Islet of Langerhans (tissue), 1 donor: Measurements from ENCODE around the gene ISYNA1.

Source experiments
- FAIRE-seq: peaks from one replicate; lab custom pipeline; 2011; peaks lifted over from hg19 to GRCh38; lab: Jason Lieb, UNC

Gene ISYNA1

GRCh38 chr19:18467978-18468377 lies 30.0 kb upstream of the ISYNA1 start:
- FAIRE-seq: no peak

DNA sequence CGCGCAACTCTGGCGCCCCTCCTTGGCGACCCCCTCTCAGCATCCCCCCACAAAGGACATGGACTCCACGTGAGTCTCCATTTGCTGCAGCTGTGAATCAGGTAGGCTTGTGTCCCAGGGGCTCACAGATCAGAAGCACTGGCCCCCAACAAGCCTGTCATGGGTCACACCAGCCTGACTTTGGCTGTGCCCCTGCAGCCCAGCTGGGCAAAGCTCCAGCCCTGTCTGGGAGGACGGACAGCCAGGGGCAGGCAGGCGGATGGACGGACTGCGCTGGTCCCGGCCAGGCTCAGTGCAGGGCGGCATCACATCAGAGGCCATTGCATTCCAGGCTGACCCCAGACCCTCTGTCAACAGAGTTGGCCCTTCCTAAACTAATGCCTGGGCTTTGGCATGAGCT lies 28.4 kb upstream of the ISYNA1 start:
- FAIRE-seq: no peak

- no peak for FAIRE-seq
Observed at GRCh38 chr19:18465964-18466339, 28.0 kb upstream of the ISYNA1 start.

GRCh38 chr19:18465214-18465963 lies 27.5 kb upstream of the ISYNA1 start:
- FAIRE-seq: no peak

GRCh38 chr19:18464646-18465045 lies 26.7 kb upstream of the ISYNA1 start:
- FAIRE-seq: peak; percentile 87

DNA sequence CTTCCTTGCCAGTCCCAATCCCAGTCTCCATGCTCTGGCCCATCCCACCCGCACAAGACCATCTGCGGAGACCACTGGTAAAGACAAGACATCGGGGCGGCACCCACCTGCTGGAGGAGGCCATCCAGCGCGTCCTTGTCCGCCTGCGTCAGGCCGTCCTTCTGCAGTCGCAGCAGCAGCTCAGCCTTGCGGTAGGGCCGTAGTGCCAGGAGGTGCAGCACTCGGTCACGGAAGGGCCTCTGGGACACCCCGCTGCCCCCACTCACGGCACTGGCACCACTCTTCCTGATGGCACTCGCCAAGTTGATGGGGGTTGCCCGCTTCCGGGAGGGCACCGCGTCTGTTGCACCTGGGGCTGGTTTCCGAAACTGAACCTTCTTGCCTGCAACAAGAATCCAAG lies 23.5 kb upstream of the ISYNA1 start:
- FAIRE-seq: no peak

DNA sequence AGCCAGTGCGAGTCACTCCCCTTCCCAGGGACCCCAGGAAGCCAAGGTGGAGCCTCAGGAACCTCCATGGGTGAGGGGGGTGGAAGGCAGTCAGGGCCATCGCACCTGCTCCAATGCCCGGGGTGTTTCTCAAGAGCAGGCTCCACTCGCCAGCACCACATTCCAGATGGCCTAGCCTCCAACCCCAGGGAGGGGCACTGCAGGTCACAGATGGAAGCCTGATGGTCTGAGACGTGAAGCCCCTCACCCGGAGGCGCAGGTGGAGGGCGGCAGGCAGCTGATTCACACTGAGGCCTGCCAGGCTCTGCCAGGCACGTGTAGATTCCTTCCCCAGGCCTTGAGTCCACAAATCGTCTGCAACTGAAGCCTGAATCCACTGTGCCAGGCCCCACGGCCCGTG lies 23.0 kb upstream of the ISYNA1 start:
- no peak for FAIRE-seq

GRCh38 chr19:18457483-18458331 lies 19.8 kb upstream of the ISYNA1 start:
- FAIRE-seq: no peak

DNA sequence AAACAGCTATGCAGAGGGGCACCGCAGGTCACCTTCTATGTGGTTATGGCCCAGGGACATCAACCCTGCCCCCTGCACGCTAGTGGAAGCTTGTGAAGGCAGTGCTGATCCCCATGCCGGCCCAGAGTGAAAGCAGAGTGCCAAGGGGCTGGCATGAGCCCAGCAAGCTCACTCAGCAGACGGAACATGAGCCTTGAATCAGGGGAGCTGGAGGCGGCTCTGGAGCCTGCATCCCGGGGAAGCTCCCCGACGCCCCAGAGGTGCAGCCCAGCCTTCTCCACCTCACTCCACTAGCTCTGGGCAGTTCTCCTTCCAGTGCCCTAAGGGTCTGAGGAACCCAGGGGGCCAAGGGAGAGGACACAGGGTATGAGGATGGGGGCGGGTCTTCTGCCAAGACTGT lies 19.0 kb upstream of the ISYNA1 start:
- no peak for FAIRE-seq

GRCh38 chr19:18456279-18456678 lies 18.3 kb upstream of the ISYNA1 start:
- FAIRE-seq: no peak

- FAIRE-seq: no peak
Observed at GRCh38 chr19:18453269-18454024, 15.5 kb upstream of the ISYNA1 start.

GRCh38 chr19:18452386-18452785 lies 14.5 kb upstream of the ISYNA1 start:
- no peak for FAIRE-seq

DNA sequence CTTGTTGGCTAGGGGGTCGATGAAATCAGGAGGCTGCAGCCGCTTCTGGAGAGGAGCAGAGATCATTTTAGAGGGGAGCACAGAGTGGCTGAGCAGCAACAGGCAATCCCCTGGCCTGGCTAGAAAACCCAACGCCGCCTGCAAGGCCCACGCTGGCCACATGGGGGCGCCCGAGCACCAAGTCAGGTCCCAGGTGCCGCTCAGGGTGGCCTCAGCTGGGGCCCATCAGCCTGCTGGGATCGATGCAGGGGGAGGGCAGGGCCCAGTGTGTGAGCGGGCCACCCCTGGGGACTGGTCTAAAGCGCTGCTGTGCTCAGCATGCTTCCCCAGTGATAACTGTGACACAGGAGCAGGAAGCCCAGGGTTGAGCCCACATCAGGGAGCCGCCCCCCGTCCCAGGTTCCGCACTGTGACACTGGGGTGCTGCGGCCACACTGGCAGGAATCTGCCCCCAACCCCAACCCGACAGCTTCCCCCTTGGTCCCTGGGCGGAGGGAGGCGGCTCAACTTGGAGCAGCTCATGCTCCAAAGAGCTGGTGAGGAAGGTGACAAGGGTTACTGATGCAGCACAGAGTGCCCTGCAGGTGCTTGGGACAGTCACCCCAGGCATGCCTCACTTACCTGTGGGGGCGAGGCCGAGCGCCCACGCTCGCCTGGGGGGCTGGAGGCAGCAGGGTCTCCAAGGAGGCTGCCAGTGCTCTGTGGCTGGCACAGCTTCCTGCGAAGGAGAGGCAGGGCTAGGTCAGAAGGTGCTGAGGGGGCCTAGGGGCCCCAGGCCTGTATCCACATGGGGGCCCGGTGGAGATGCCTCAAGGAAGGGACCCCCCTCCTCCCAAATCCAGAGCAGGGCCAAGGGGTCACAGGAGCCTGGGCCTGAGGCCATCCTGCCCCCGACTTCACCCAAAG lies 13.3 kb upstream of the ISYNA1 start:
- no peak for FAIRE-seq

- FAIRE-seq: no peak
Observed at GRCh38 chr19:18450021-18450930, 12.3 kb upstream of the ISYNA1 start.

DNA sequence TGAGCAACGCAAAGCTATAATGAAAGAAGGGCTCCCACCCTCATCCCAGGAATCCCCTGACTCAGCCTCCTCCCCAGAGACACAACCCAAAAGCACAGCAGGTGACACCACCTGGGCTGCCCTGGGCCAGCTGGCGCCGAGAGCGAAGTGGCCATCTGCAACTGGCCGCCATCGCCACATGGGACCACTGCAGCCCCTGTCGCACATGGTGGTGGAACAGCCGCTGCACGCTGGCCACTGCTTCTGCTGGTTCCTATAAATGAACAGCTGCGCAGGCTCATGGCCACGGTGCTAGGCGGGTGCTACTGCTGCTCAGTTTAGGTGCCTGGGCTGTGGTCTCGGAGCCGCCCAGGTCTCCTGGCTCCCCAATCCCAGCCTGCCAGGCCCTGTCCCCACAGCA lies 11.6 kb upstream of the ISYNA1 start:
- no peak for FAIRE-seq

- no peak for FAIRE-seq
Observed at GRCh38 chr19:18446811-18447359, 9.0 kb upstream of the ISYNA1 start.

GRCh38 chr19:18446145-18446810 lies 8.3 kb upstream of the ISYNA1 start:
- no peak for FAIRE-seq

DNA sequence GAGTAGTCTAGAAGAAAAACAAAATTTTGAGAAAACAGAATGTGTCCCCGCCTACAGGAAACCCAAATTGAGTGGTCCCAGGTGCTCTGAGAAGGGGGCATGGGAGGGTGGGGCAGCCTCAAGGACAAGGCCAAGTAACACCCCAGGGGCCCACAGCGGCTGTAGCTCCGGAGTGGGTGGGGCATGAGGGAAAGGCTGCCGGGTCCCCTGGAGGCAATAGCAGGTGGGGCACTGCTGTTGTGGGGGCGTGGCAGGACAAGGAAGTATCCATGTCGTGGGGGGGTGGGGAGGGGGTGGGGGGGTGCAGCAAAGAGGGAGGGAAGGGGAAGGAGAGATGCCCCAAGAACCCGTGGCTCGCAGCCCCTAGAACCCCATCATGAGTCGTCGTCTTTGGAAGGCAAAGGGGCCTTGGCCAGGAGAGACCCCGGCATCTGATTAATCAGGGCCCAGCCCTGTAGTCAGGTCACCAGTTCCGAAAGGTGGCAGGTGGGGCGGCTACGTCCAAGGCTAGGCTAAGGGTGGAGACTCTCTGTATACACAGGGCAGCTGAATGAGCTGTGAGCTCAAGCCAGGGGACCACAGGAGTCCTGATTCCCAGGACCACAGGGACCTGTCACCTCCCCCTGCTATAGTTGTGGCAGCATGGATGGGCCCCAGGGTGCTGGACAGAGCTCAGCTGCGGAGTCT lies 7.5 kb upstream of the ISYNA1 start:
- no peak for FAIRE-seq

GRCh38 chr19:18444513-18444912 lies 6.6 kb upstream of the ISYNA1 start:
- FAIRE-seq: no peak
